ENCODE results near the gene COL6A1.

GRCh38 chr21:45996311-45997204, 15.0 kb downstream of the COL6A1 start:
- TF ChIP-seq CTCF (IDR thresholded peaks at IDR 0.05) (no peak), AFF4 (CRISPR knock-in tag; IDR thresholded peaks at IDR 0.05; ENCODE audit: borderline replicate concordance) (no peak)
- TF ChIP-seq, protein P1, sequence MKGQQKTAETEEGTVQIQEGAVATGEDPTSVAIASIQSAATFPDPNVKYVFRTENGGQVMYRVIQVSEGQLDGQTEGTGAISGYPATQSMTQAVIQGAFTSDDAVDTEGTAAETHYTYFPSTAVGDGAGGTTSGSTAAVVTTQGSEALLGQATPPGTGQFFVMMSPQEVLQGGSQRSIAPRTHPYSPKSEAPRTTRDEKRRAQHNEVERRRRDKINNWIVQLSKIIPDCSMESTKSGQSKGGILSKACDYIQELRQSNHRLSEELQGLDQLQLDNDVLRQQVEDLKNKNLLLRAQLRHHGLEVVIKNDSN (CRISPR knock-in tag; IDR thresholded peaks at IDR 0.05) = no peak
